Panc1 (cell line): ENCODE data around the gene DLGAP1.

Experiments used
- POLR2AphosphoS5 ChIP-seq: IDR thresholded peaks from 2 replicates; pipeline ENCODE4 v1.6.1; 2012; ENCODE audit warnings: mild to moderate bottlenecking, low read depth, low read length, moderate library complexity
- SIN3A ChIP-seq: IDR thresholded peaks from 2 replicates; pipeline ENCODE4 v1.6.1; 2012; ENCODE audit warnings: low read depth, mild to moderate bottlenecking, low read length, moderate library complexity, borderline replicate concordance; ENCODE audit not compliant: insufficient read depth
- TF ChIP-seq, protein P1 (sequence below): fragments of 450-650 bp; IDR thresholded peaks from 2 replicates; pipeline ENCODE4 v1.5.1; 2017; ENCODE audit warnings: mild to moderate bottlenecking
- TF ChIP-seq, protein P2 (sequence below), 2 experiments: IDR thresholded peaks; 2 replicates each; pipeline ENCODE4 v1.6.1; 2011 to 2012; ENCODE audit warnings: low read depth in 2 of 2, control low read depth in 1 of 2, low read length in 1 of 2, mild to moderate bottlenecking in 1 of 2, moderate library complexity in 1 of 2; ENCODE audit not compliant: insufficient read depth in 1 of 2

DNA sequence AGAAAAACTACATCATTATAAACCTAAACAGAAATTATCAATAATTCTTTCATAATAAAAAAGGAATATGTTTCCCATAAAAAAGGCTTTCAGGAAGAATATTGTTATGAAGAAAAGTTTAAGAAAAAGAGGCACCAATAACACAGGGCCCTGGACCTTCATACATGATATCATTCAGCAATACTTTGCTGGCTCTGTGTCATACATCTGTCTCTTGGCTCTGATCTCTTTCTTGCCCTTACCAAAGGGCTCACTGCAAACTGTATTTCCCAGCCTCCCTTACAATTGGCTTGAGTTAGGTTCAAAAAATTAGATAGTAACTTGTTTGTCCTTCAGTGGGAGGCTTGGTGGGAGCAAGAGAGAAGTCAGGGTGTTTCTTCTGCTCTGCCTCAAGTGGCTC is 506.1 kb downstream of the DLGAP1 start:
- TF ChIP-seq, protein P1, sequence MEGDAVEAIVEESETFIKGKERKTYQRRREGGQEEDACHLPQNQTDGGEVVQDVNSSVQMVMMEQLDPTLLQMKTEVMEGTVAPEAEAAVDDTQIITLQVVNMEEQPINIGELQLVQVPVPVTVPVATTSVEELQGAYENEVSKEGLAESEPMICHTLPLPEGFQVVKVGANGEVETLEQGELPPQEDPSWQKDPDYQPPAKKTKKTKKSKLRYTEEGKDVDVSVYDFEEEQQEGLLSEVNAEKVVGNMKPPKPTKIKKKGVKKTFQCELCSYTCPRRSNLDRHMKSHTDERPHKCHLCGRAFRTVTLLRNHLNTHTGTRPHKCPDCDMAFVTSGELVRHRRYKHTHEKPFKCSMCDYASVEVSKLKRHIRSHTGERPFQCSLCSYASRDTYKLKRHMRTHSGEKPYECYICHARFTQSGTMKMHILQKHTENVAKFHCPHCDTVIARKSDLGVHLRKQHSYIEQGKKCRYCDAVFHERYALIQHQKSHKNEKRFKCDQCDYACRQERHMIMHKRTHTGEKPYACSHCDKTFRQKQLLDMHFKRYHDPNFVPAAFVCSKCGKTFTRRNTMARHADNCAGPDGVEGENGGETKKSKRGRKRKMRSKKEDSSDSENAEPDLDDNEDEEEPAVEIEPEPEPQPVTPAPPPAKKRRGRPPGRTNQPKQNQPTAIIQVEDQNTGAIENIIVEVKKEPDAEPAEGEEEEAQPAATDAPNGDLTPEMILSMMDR = no peak
- TF ChIP-seq, protein P2, sequence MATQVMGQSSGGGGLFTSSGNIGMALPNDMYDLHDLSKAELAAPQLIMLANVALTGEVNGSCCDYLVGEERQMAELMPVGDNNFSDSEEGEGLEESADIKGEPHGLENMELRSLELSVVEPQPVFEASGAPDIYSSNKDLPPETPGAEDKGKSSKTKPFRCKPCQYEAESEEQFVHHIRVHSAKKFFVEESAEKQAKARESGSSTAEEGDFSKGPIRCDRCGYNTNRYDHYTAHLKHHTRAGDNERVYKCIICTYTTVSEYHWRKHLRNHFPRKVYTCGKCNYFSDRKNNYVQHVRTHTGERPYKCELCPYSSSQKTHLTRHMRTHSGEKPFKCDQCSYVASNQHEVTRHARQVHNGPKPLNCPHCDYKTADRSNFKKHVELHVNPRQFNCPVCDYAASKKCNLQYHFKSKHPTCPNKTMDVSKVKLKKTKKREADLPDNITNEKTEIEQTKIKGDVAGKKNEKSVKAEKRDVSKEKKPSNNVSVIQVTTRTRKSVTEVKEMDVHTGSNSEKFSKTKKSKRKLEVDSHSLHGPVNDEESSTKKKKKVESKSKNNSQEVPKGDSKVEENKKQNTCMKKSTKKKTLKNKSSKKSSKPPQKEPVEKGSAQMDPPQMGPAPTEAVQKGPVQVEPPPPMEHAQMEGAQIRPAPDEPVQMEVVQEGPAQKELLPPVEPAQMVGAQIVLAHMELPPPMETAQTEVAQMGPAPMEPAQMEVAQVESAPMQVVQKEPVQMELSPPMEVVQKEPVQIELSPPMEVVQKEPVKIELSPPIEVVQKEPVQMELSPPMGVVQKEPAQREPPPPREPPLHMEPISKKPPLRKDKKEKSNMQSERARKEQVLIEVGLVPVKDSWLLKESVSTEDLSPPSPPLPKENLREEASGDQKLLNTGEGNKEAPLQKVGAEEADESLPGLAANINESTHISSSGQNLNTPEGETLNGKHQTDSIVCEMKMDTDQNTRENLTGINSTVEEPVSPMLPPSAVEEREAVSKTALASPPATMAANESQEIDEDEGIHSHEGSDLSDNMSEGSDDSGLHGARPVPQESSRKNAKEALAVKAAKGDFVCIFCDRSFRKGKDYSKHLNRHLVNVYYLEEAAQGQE (IDR thresholded peaks at IDR 0.05; ENCODE audit: insufficient read depth in 1 of 2, low read depth in 2 of 2, low read length in 1 of 2) = no peak
- TF ChIP-seq POLR2AphosphoS5 (no peak), SIN3A (no peak)
